Heart right ventricle (tissue), 16 donors: ENCODE data around the gene MIA2. TPM values are rescaled to one million over a fixed set of nuclear protein-coding genes. Genes with fewer than 3 reads are reported as not detected.
"Not testable (repeated sequence)": the region's sequence is repeated elsewhere in the genome, so short reads cannot be mapped to it uniquely, and the experiment has no call there.

ENCODE experiments used
- ATAC-seq, 8 donors: fragments of 200-7000 bp; cut with Tn5 transposase; one replicate each; pipeline ENCODE4 v1.9.1; 2020; ENCODE audit warnings: mild to moderate bottlenecking in 8 of 8, moderate library complexity in 8 of 8, moderate number of reproducible peaks in 1 of 8
- DNase-seq, 2 donors: peaks; one replicate each; pipeline ENCODE4 v3.0.0-alpha.2; 2020
- H3K27ac ChIP-seq, 10 donors: fragments of 200-600 bp; sonication (generic) in 2 of 10; one replicate each; pipeline versions ENCODE4 v1.5.0 to v1.8.0; 2020 to 2022; ENCODE audit warnings: mild to moderate bottlenecking in 3 of 10
- H3K27me3 ChIP-seq, 7 donors: fragments of 200-600 bp; one replicate each; pipeline ENCODE4 v1.8.0; 2021 to 2022; ENCODE audit warnings: mild to moderate bottlenecking in 2 of 7
- H3K36me3 ChIP-seq, 9 donors: fragments of 200-600 bp; sonication (generic) in 1 of 9; one replicate each; pipeline versions ENCODE4 v1.5.0 to v1.8.0; 2020 to 2022; ENCODE audit warnings: mild to moderate bottlenecking in 2 of 9
- H3K4me1 ChIP-seq, 9 donors: fragments of 200-600 bp; sonication (generic) in 1 of 9; one replicate each; pipeline versions ENCODE4 v1.5.0 to v1.8.0; 2020 to 2022; ENCODE audit warnings: mild to moderate bottlenecking in 4 of 9
- H3K4me3 ChIP-seq, 10 donors: fragments of 200-600 bp; sonication (generic) in 2 of 10; one replicate each; pipeline versions ENCODE4 v1.5.0 to v1.8.0; 2020 to 2022; ENCODE audit warnings: mild to moderate bottlenecking in 7 of 10, moderate library complexity in 2 of 10
- H3K9me3 ChIP-seq, 11 donors: fragments of 200-600 bp in 10 of 11; sonication (generic) in 2 of 11; one replicate each; pipeline versions ENCODE4 v1.5.0 to v1.8.0; 2013 to 2022; ENCODE audit warnings: mild to moderate bottlenecking in 2 of 11, control low read depth in 1 of 11, moderate library complexity in 1 of 11
- WGBS, 2 donors: extraction: QIAGEN DNeasy Blood & Tissue Kit; methylation state at CpG; one replicate each; pipeline ENCODE4 v1.1.7; 2013; ENCODE audit warnings: inconsistent platforms in 1 of 2; 5-methylcytosine and 5-hydroxymethylcytosine counted together
- intact Hi-C, 10 donors: fragments of 100-400 bp; cut with DNase I; formaldehyde crosslinking; loops; one replicate each; pipeline versions ENCODE4 v1.11.1 to v1.14.2; 2022
- polyA plus RNA-seq, 2 donors: library from polyadenylated mRNA; stranded (reverse); fragments of 200-250 nt; gene quantifications; one replicate each; pipeline ENCODE4 v1.2.3, GENCODE V29; 2013
- total RNA-seq, 10 donors: library from RNA; stranded (reverse); fragmentation: NEBNext Ultra II Directional in 3 of 10; extraction: Animal tissue kit (Norgen Biotek cat#: 25700) in 3 of 10; gene quantifications; one replicate each; pipeline versions ENCODE4 v1.2.1 to v1.2.4, GENCODE V29; 2021 to 2023
- TF ChIP-seq, protein P1 (sequence below), 9 donors: fragments of 200-600 bp; sonication (generic) in 2 of 9; IDR thresholded peaks; one replicate each; pipeline versions ENCODE4 v1.5.0 to v1.8.0; 2021 to 2022; ENCODE audit warnings: antibody characterized with exemption in 9 of 9, mild to moderate bottlenecking in 5 of 9, moderate library complexity in 1 of 9
- donor health status: Arrhythmogenic right ventricular cardiomyopathy.
- donor health status: ischemic (EF 13 %, LVEDD 7.1; RV severe dilation, severe dysfunction).
- donor health status: healthy with polysubstance abuse.
- donor health status: DM: no; HTN: yes; CAD: no.
- donor health status: DM: no; HTN: no; CAD: no.
- donor health status: ischemic (EF 25% LVEDD 6.9; RV normal size, moderate dysfunction).
- donor health status: ischemic (EF 25% LVEDD 5.7; RV mildly dilated, moderate dysfunction).
- donor health status: healthy.
- donor health status: DM: yes; HTN: yes; CAD: no.
- donor health status: Ischemic cardiomyopathy.
- donor health status: ischemic (EF 35%, LVEDD 5.7; RV mildly dilated, moderate dysfunction).
- donor health status: nonischemic (EF 11% LVEDD 7.7; RV severe dilation, severe dysfunction).
- donor health status: DM: yes; HTN: yes; CAD: no.
- donor health status: PGD.
- donor health status: ischemic (EF 29% LVEDD 5.4; RV normal size, mild dysfunction).
- donor health status: nonischemic (EF 23%, LVEDD 6.1; RV moderate dilation, normal function).

MIA2 gene
- total and polyA plus RNA-seq, 12 donors, result 8.0 to 34.6 (median 22.3) TPM

DNA sequence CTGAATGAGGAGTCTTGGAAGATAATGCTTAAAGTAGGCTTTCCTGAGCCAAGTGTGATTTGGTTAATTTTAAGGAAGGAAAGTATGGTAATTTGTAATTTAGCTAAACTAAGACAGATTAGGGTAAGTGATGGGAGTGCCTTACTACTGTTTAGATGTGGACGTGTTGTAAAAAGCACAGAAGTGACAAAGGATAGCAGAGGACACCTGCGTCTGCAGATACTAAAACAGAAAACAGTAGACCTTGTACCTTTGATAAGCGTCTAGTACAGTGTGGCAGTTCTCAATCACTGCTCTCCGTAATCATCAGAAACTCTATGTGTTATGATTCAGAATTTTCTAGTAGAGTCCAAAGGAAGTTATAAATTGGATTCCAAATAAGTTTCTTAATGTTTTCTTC is 58.0 kb downstream of the MIA2 start:
- 78 to 83% methylated on average over 4 of the region's 4 CpGs for whole genome bisulfite sequencing, 2 donors

DNA sequence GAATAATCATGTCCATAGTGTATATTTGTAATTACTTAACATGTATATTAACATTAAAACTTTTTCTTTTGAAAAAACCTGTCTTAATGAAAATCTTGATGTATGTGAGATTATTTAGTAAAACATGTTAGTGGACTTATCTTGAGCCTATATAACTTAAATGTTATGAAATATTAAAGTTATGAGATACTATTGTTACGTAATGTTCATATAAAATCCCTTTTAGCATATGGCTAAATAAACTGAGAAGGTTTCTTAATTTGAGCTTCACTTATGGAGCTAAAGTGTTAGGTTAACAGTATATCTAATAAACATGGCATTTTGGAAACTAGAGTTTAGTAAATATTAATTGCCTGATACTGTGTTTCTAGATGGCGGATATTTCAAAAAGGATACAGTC is 59.9 kb downstream of the MIA2 start:
- TF ChIP-seq, protein P1, sequence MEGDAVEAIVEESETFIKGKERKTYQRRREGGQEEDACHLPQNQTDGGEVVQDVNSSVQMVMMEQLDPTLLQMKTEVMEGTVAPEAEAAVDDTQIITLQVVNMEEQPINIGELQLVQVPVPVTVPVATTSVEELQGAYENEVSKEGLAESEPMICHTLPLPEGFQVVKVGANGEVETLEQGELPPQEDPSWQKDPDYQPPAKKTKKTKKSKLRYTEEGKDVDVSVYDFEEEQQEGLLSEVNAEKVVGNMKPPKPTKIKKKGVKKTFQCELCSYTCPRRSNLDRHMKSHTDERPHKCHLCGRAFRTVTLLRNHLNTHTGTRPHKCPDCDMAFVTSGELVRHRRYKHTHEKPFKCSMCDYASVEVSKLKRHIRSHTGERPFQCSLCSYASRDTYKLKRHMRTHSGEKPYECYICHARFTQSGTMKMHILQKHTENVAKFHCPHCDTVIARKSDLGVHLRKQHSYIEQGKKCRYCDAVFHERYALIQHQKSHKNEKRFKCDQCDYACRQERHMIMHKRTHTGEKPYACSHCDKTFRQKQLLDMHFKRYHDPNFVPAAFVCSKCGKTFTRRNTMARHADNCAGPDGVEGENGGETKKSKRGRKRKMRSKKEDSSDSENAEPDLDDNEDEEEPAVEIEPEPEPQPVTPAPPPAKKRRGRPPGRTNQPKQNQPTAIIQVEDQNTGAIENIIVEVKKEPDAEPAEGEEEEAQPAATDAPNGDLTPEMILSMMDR (IDR thresholded peaks at IDR 0.05), result no peak
- Histone ChIP-seq H3K36me3 (peaks cover 0 to 97% (median 25%) of the 10 kb centered on the region in 9 donors), H3K9me3 (no peaks in the 10 kb centered on the region), H3K27me3 (no peaks in the 10 kb centered on the region), H3K4me1 (peaks cover 0 to 10% (median 4%) of the 10 kb centered on the region in 9 donors), H3K27ac (no peak overlapping the region), H3K4me3 (no peak overlapping the region)
- DNase-seq (no peak), ATAC-seq (no peak)
- WGBS, 2 donors, result 98 to 99% methylated on average over 2 of the region's 2 CpGs
- intact Hi-C loops, result no loop called here

More for the DNA sequence above, 58.0 kb downstream of the MIA2 start:
- ATAC-seq (peak in 1 of 8 donors; percentile 24), DNase-seq (no peak)
- Histone ChIP-seq H3K4me3 (no peak overlapping the region), H3K27me3 (no peaks in the 10 kb centered on the region), H3K4me1 (peaks cover 0 to 10% (median 4%) of the 10 kb centered on the region in 9 donors), H3K27ac (no peak overlapping the region), H3K9me3 (no peaks in the 10 kb centered on the region), H3K36me3 (peaks cover 0 to 97% (median 25%) of the 10 kb centered on the region in 9 donors)
- TF ChIP-seq, protein P1 (IDR thresholded peaks at IDR 0.05), result no peak
- intact Hi-C loops, result no loop called here

DNA sequence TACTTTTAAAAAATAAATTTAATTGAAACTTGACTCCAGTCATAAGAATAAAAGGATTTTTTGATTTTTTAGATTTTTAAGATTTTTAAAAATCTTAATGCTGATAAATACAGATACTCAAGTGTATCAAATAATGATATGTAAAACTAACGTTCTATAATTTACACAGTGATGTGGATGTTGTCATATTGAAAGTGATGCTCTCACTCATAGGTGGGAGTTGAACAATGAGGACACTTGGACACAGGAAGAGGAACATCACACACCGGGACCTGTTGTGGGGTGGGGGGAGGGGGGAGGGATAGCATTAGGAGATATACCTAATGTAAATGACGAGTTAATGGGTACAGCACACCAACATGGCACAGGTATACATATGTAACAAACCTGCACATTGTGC is 66.7 kb downstream of the MIA2 start:
- H3K27me3 ChIP-seq, H3K27ac ChIP-seq, DNase-seq, ATAC-seq, H3K9me3 ChIP-seq, intact Hi-C loops, H3K4me3 ChIP-seq: not testable (repeated sequence)
- H3K4me1 ChIP-seq, result peaks cover 0 to 22% (median 14%) of the 10 kb centered on the region in 9 donors
- WGBS, 2 donors, result 88 to 95% methylated on average over 3 of the region's 3 CpGs
- peaks cover 0 to 98% (median 16%) of the 10 kb centered on the region in 9 donors for H3K36me3 ChIP-seq

DNA sequence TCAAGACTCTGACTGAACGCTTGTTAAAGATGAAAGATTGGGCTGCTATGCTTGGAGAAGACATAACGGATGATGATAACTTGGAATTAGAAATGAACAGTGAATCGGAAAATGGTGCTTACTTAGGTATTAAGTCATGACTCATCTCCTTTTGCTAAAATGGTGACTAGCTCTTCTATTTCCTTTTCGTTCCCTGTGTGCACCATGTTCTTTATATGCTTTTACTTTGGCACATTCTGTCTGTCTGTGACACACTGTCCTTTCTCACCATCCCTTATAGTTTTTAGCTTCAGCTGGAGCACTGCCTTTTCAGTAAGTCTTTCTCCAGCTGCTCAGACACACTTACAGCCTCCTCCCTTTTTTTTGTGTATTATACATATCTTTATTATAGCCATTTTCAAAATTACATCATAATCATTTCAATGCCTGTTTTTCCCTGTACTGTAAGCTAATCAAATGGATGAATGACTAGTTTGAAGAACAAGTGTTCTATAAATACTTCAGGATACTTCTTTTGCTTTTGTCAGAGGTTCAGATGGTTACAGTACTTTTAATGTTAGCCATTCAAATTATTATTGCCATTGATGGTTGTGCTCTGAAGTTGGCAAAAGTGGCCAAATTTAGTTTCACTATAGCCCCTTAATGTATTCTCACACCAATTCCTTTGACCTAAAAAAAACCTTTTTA is 68.6 kb downstream of the MIA2 start:
- 66 to 78% methylated on average over 4 of the region's 4 CpGs for WGBS, 2 donors
- Histone ChIP-seq H3K27me3 (no peaks in the 10 kb centered on the region), H3K27ac (peak overlapping the region in 6 of 10 donors; percentile 27 to 60 (median 55)), H3K4me1 (peaks cover 0 to 22% (median 14%) of the 10 kb centered on the region in 9 donors), H3K4me3 (no peak overlapping the region), H3K9me3 (no peaks in the 10 kb centered on the region), H3K36me3 (peaks cover 0 to 94% (median 10%) of the 10 kb centered on the region in 9 donors)
- TF ChIP-seq, protein P1 (IDR thresholded peaks at IDR 0.05), result no peak
- DNase-seq (no peak), ATAC-seq (peak in 5 of 8 donors; percentile 45 to 76 (median 53))
- intact Hi-C loops, result no loop called here

DNA sequence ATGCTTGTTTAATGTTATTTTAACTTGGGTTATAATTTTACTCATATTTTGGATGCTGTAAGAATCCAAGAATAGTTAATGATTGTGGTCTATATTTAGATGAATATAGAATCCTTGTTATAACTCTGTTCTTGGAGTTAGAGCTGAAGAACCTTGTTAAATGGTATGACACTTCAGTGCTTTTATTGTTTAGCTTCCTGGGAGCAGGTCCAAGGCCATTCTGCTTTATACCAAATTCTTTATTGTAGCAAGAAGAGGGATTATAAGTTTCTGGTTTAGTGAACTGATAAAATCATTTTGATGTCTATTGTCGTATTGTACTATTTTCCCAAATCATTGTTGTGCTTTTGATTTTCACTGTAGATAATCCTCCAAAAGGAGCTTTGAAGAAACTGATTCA is 69.4 kb downstream of the MIA2 start:
- DNase-seq (no peak), ATAC-seq (peak in 6 of 8 donors; percentile 20 to 82 (median 60))
- H3K9me3 ChIP-seq, result no peaks in the 10 kb centered on the region
- H3K4me1 ChIP-seq, result peaks cover 0 to 22% (median 14%) of the 10 kb centered on the region in 9 donors
- H3K4me3 ChIP-seq, result no peak overlapping the region
- intact Hi-C loops, result no loop called here
- H3K27me3 ChIP-seq, result no peaks in the 10 kb centered on the region
- peaks cover 0 to 97% (median 10%) of the 10 kb centered on the region in 9 donors for H3K36me3 ChIP-seq
- TF ChIP-seq, protein P1 (IDR thresholded peaks at IDR 0.05), result no peak
- 43 to 47% methylated on average over 1 of the region's 1 CpG for WGBS, 2 donors
- peak overlapping the region in 6 of 10 donors; percentile 27 to 60 (median 54) for H3K27ac ChIP-seq
